Astrocyte of the cerebellum (primary cell): ENCODE measurements around the gene GABRA5.

Experiments used
- DNase-seq: peaks from one replicate; pipeline ENCODE4 v3.0.0-alpha.2; 2011; ENCODE audit warnings: low read depth
- H3K4me3 ChIP-seq: 2 replicates; pipeline ENCODE4 v1.5.1; 2011; ENCODE audit warnings: mild to moderate bottlenecking, low read depth, low read length, moderate library complexity
- in situ Hi-C: cut with HindIII; loops from 2 replicates; pipeline ENCODE4 v1.10.0; 2017; ENCODE audit warnings: low sequenced_read_pairs
- TF ChIP-seq, protein P1 (sequence below): IDR thresholded peaks from 2 replicates; pipeline ENCODE4 v1.5.1; 2012; ENCODE audit warnings: low read length, low read depth, moderate library complexity, mild to moderate bottlenecking; ENCODE audit errors: missing control alignments

The GABRA5 gene

DNA sequence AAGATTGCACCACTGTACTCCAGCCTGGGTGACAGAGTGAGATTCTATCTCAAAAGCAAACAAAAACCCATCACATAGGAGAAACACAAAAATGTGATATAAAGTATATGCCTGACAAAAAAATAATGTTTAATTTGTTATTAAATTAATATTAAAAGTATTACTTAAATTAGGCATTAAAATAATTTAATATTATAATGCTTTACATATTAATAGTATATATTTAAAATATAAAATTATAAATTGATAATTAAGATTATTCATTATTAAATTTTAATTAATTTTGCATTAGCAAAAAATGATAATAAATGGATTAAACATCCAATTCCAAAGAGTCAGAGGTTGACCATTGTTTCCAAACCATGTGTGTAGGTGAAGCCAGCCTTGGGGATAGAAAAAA lies 22.0 kb upstream of the GABRA5 start:
- in situ Hi-C loops: no loop called here
- H3K4me3 ChIP-seq: no peak overlapping the region
- no peak for DNase-seq
- TF ChIP-seq, protein P1, sequence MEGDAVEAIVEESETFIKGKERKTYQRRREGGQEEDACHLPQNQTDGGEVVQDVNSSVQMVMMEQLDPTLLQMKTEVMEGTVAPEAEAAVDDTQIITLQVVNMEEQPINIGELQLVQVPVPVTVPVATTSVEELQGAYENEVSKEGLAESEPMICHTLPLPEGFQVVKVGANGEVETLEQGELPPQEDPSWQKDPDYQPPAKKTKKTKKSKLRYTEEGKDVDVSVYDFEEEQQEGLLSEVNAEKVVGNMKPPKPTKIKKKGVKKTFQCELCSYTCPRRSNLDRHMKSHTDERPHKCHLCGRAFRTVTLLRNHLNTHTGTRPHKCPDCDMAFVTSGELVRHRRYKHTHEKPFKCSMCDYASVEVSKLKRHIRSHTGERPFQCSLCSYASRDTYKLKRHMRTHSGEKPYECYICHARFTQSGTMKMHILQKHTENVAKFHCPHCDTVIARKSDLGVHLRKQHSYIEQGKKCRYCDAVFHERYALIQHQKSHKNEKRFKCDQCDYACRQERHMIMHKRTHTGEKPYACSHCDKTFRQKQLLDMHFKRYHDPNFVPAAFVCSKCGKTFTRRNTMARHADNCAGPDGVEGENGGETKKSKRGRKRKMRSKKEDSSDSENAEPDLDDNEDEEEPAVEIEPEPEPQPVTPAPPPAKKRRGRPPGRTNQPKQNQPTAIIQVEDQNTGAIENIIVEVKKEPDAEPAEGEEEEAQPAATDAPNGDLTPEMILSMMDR: no peak

DNA sequence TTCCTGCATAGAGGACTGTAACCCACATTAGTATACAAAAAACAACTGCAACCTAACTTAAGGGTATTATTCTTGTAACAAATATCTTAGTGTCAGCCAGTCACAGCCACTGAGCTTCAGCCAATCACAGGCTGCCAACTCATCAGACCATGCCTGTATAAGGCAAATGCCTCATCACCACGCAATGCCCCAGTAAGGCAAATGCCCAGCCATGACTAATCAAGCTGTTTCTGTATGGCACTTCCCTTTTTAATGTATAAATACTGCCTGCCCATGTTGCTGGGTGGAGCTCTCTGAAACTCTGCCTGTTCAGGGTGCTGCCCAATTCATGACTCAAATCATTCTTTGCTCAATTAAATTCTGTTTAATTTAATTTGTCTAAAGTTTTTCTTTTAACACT lies 18.4 kb upstream of the GABRA5 start:
- no peak overlapping the region for H3K4me3 ChIP-seq
- no peak for DNase-seq
- TF ChIP-seq, protein P1: no peak
- in situ Hi-C loops: no loop called here

DNA sequence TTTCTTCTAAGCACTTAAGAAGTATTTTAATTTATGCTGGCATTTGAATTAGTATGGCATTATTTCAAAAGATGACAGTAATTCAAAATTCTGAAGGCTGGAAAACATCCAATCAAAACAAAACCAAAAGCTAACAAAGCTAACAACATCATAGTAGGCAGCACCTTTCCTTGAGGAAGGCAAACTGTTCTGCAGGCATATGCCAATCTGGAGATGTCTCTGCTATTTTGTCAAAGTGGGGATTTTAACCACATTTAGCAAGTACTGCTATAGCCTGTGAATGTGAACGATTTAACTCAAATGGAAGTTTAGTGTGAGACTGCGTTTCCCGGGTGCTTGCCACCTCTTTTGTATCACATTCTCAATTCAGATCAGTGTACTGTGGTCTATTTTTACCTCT lies 16.7 kb upstream of the GABRA5 start:
- no peak for DNase-seq
- TF ChIP-seq, protein P1: no peak
- H3K4me3 ChIP-seq: no peak overlapping the region
- in situ Hi-C loops: no loop called here

DNA sequence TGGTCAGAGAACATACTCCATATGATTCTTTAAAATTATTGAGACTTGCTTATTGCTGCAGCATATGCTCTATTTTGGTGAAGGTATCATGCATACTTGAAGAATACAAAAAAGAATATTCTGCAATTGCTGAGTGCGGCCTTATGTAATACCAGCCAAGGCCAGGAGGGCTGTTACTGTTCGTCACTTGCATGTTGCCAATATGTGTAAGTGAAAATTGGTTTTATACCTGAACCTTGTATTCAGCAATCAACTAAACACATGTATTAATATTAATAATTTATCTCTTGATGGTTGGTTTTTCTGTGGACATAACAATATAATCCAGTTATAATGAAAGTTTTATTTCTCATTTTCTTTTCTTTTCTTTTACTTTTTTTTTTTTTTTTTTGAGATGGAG lies 13.9 kb upstream of the GABRA5 start:
- no peak for DNase-seq
- TF ChIP-seq, protein P1: no peak
- in situ Hi-C loops: no loop called here

DNA sequence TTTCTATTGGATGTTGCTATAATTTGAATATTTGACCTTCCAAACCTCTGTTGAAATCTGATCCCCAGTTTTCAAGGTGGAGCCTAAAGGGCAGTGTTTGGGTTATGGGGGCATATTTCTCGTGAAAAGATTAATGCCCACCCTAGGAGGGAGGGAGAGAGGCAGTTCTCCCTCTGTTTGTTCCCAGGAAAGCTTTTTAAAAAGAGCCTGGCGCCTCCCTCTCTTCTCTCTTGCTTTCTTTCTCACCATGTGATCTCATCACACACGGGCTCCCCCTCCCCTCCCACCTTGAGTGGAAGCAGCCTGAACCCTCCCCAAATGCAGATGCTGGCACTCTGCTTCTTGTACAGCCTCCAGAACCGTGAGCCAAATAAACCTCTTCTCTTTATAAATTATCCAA lies 12.4 kb upstream of the GABRA5 start:
- TF ChIP-seq, protein P1: no peak
- DNase-seq: no peak
- no peak overlapping the region for H3K4me3 ChIP-seq
- in situ Hi-C loops: no loop called here

More for the DNA sequence above, 13.9 kb upstream of the GABRA5 start:
- H3K4me3 ChIP-seq: no peak overlapping the region

DNA sequence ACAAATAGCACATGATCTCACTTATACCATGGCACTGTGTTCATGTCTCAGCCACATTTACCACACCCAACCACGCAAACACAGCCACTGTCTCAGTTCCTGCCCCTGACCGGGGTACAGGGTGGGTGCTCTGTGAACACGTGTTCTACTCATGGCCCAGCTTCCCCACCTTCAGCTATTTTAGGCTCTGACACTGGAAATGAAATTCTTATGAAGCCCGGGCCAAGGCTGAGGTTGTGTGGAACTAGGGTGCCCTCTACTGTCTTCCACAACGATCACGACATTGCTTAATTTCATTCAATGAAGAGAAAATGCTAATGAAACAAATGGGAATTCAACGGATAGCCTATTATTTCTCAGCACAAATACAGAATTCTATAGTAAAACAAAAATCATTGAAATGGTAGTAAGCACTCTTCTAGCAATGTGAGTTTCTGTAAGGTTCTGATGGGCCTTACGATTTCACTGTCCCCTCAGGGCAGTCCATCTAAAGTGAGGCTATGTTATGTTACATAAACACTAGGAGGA lies 2.1 kb upstream of the GABRA5 start:
- in situ Hi-C loops: no loop called here
- TF ChIP-seq, protein P1: peak; percentile 64
- peak; percentile 33 for DNase-seq

More for the DNA sequence above, 2.1 kb upstream of the GABRA5 start:
- no peak overlapping the region for H3K4me3 ChIP-seq
